DOHH2 (cell line): ENCODE measurements around the gene SIK2.

Source experiments
- H3F3A ChIP-seq: fragments of 200-600 bp; sonication (generic), shearing (Covaris generic); 2 replicates; pipeline ENCODE4 v1.6.0; 2016; ENCODE audit warnings: antibody characterized with exemption, mild to moderate bottlenecking; ENCODE audit not compliant: control insufficient read depth, insufficient read depth
- H3K27ac ChIP-seq: fragments of 200-600 bp; sonication (generic); 2 replicates; pipeline ENCODE4 v1.5.1; 2014; ENCODE audit warnings: low read depth, mild to moderate bottlenecking, low read length, moderate library complexity
- H3K27me3 ChIP-seq: fragments of 200-600 bp; sonication (generic); 2 replicates; pipeline ENCODE4 v1.6.1; 2014; ENCODE audit warnings: mild to moderate bottlenecking, low read length, mixed read lengths; ENCODE audit not compliant: control insufficient read depth
- H3K36me3 ChIP-seq: fragments of 200-600 bp; sonication (generic); 2 replicates; pipeline ENCODE4 v1.6.1; 2014; ENCODE audit warnings: mild to moderate bottlenecking, low read length, moderate library complexity, mixed read lengths; ENCODE audit not compliant: control insufficient read depth
- H3K4me1 ChIP-seq: fragments of 200-600 bp; sonication (generic); 2 replicates; pipeline ENCODE4 v1.6.1; 2014; ENCODE audit warnings: mild to moderate bottlenecking, low read length, mixed read lengths; ENCODE audit not compliant: control insufficient read depth
- H3K4me2 ChIP-seq: fragments of 200-600 bp; sonication (generic); 2 replicates; pipeline ENCODE4 v1.6.0; 2014; ENCODE audit warnings: mild to moderate bottlenecking, low read length, moderate library complexity
- H3K4me3 ChIP-seq: fragments of 200-600 bp; sonication (generic); 2 replicates; pipeline ENCODE4 v1.5.1; 2014; ENCODE audit warnings: mild to moderate bottlenecking, low read length, mixed read lengths
- H3K79me2 ChIP-seq: fragments of 200-600 bp; sonication (generic); 2 replicates; pipeline ENCODE4 v1.6.1; 2014; ENCODE audit warnings: mild to moderate bottlenecking, low read length, mixed read lengths; ENCODE audit not compliant: control insufficient read depth
- H3K9me2 ChIP-seq: fragments of 200-600 bp; sonication (generic); replicated peaks from 2 replicates; pipeline ENCODE4 v1.6.1; 2014; ENCODE audit warnings: mild to moderate bottlenecking, low read length, mixed read lengths; ENCODE audit not compliant: control insufficient read depth
- H3K9me3 ChIP-seq: fragments of 200-600 bp; sonication (generic); 2 replicates; pipeline ENCODE4 v1.6.1; 2014; ENCODE audit warnings: antibody characterized with exemption, low read length, mixed read lengths; ENCODE audit not compliant: control insufficient read depth, insufficient read depth
- H4K20me1 ChIP-seq: fragments of 200-600 bp; sonication (generic); 2 replicates; pipeline ENCODE4 v1.6.0; 2014; ENCODE audit warnings: low read depth, mild to moderate bottlenecking, antibody characterized with exemption, low read length, moderate library complexity; ENCODE audit not compliant: control insufficient read depth, insufficient read depth
- CTCF ChIP-seq: fragments of 200-600 bp; sonication (generic); IDR thresholded peaks from one replicate; pipeline ENCODE4 v1.5.1; 2014; ENCODE audit warnings: antibody characterized with exemption, mild to moderate bottlenecking, low read depth, low read length; ENCODE audit not compliant: poor library complexity, severe bottlenecking
- EZH2phosphoT487 ChIP-seq: fragments of 200-600 bp; sonication (generic); IDR thresholded peaks from 2 replicates; pipeline ENCODE4 v1.6.1; 2017; ENCODE audit warnings: borderline replicate concordance, mild to moderate bottlenecking, antibody characterized with exemption, low read length, moderate library complexity, mixed read lengths

SIK2 gene

GRCh38 chr11:111693224-111693937, 91.1 kb downstream of the SIK2 start:
- TF ChIP-seq CTCF = no peak
- Histone ChIP-seq H4K20me1 (no peaks in the 10 kb centered on the region), H3F3A (peaks cover 25% of the 10 kb centered on the region), H3K4me1 (peaks cover 56% of the 10 kb centered on the region), H3K79me2 (peaks cover 7% of the 10 kb centered on the region), H3K9me3 (no peaks in the 10 kb centered on the region), H3K36me3 (peaks cover 9% of the 10 kb centered on the region), H3K27me3 (no peaks in the 10 kb centered on the region), H3K9me2 (no peaks in the 10 kb centered on the region), H3K4me3 (no peak overlapping the region), H3K27ac (peak overlapping the region; percentile 93), H3K4me2 (peak overlapping the region; percentile 30)

- Histone ChIP-seq H3K9me3 (no peaks in the 10 kb centered on the region), H3K79me2 (peaks cover 19% of the 10 kb centered on the region), H3K9me2 (no peaks in the 10 kb centered on the region), H3K4me3 (peak overlapping the region; percentile 44), H3K4me2 (peak overlapping the region; percentile 83), H4K20me1 (no peaks in the 10 kb centered on the region), H3K36me3 (peaks cover 6% of the 10 kb centered on the region), H3K27ac (peak overlapping the region; percentile 93), H3K27me3 (no peaks in the 10 kb centered on the region), H3K4me1 (peaks cover 71% of the 10 kb centered on the region), H3F3A (peaks cover 31% of the 10 kb centered on the region)
- TF ChIP-seq EZH2phosphoT487 = no peak
- no peak for TF ChIP-seq CTCF
Observed at GRCh38 chr11:111694851-111695250, 92.6 kb downstream of the SIK2 start.

GRCh38 chr11:111696556-111696955, 94.3 kb downstream of the SIK2 start:
- H3K9me3 ChIP-seq = no peaks in the 10 kb centered on the region
- peak overlapping the region; percentile 93 for H3K27ac ChIP-seq
- peaks cover 31% of the 10 kb centered on the region for H3F3A ChIP-seq
- H3K4me3 ChIP-seq = peak overlapping the region; percentile 9; the same call in 1 of the 2 replicates
- peaks cover 23% of the 10 kb centered on the region for H3K79me2 ChIP-seq
- H3K27me3 ChIP-seq = no peaks in the 10 kb centered on the region
- H3K36me3 ChIP-seq = peaks cover 16% of the 10 kb centered on the region
- H4K20me1 ChIP-seq = no peaks in the 10 kb centered on the region
- H3K4me1 ChIP-seq = peaks cover 76% of the 10 kb centered on the region
- H3K9me2 ChIP-seq = no peaks in the 10 kb centered on the region
- no peak for TF ChIP-seq CTCF
- TF ChIP-seq EZH2phosphoT487 = no peak
- H3K4me2 ChIP-seq = peak overlapping the region; percentile 83
